ENCODE data around the gene FAM219A.

- TF ChIP-seq CTCF (IDR thresholded peaks at IDR 0.05) (no peak), POLR2A (IDR thresholded peaks at IDR 0.05) (no peak)
Measured at GRCh38 chr9:34459941-34460340, 1.6 kb upstream of the FAM219A start.

All from esophagus squamous epithelium (tissue), 4 donors.